Measurements from ENCODE around the gene GLIS2.

DNA sequence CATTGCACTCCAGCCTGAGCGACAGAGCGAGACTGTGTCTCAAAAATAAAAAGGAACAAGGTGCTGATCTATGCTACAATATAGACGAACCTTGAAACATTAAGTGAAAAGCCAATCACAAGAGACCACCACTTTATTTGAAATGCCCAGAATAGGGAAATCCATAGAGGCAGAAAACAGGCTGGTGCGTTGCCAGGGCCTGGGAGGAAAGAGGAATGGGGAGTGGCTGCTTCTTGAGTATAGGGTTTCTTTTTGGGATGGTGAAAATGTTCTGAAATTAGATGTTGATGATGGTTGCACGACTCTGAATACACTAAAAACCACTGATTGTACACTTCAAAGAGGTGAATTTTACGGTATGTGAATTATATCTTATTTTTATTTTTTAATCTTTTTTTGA lies 20.3 kb upstream of the GLIS2 start:
- TF ChIP-seq POLR2A (IDR thresholded peaks at IDR 0.05) = no peak
- TF ChIP-seq, protein P1, sequence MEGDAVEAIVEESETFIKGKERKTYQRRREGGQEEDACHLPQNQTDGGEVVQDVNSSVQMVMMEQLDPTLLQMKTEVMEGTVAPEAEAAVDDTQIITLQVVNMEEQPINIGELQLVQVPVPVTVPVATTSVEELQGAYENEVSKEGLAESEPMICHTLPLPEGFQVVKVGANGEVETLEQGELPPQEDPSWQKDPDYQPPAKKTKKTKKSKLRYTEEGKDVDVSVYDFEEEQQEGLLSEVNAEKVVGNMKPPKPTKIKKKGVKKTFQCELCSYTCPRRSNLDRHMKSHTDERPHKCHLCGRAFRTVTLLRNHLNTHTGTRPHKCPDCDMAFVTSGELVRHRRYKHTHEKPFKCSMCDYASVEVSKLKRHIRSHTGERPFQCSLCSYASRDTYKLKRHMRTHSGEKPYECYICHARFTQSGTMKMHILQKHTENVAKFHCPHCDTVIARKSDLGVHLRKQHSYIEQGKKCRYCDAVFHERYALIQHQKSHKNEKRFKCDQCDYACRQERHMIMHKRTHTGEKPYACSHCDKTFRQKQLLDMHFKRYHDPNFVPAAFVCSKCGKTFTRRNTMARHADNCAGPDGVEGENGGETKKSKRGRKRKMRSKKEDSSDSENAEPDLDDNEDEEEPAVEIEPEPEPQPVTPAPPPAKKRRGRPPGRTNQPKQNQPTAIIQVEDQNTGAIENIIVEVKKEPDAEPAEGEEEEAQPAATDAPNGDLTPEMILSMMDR (IDR thresholded peaks at IDR 0.05) = no peak
